Thoracic aorta (tissue), 2 donors: ENCODE results near the gene FRS2. TPM values are rescaled to one million over a fixed set of nuclear protein-coding genes. Genes with fewer than 3 reads are reported as not detected.

ENCODE experiments used
- ATAC-seq: fragments of 150-250 bp; one replicate; pipeline ENCODE4 v1.8.0; 2017; ENCODE audit warnings: low read depth; ENCODE audit not compliant: insufficient number of reproducible peaks, low FRiP score
- DNase-seq: peaks from one replicate; pipeline ENCODE4 v3.0.0-alpha.2; 2020; ENCODE audit warnings: low spot score
- H3K27ac ChIP-seq, 2 donors: fragments of 200-600 bp; sonication (generic); 1 replicate in 1 of 2; 2 replicates in 1 of 2; pipeline ENCODE4 v1.5.1; 2016; ENCODE audit warnings: mild to moderate bottlenecking in 2 of 2, moderate library complexity in 2 of 2
- H3K27me3 ChIP-seq: fragments of 200-600 bp; sonication (generic); replicated peaks from 2 replicates; pipeline ENCODE4 v1.6.0; 2016; ENCODE audit warnings: mild to moderate bottlenecking; ENCODE audit not compliant: insufficient read depth
- H3K36me3 ChIP-seq: fragments of 200-600 bp; sonication (generic); one replicate; pipeline ENCODE4 v1.5.1; 2016
- H3K4me1 ChIP-seq, 2 donors: fragments of 200-600 bp; sonication (generic); 1 replicate in 1 of 2; 2 replicates in 1 of 2; pipeline versions ENCODE4 v1.5.1 to v1.6.0; 2016; ENCODE audit warnings: low read depth in 2 of 2, mild to moderate bottlenecking in 1 of 2; ENCODE audit not compliant: control insufficient read depth in 1 of 2
- H3K4me3 ChIP-seq: fragments of 200-600 bp; sonication (generic); 2 replicates; pipeline ENCODE4 v1.5.1; 2016; ENCODE audit warnings: mild to moderate bottlenecking
- H3K9me3 ChIP-seq: fragments of 200-600 bp; sonication (generic); 2 replicates; pipeline ENCODE4 v1.5.1; 2016
- total RNA-seq, 2 donors: library from RNA; depleted of rRNA; stranded (reverse); fragments of >200 nt; gene quantifications; one replicate each; pipeline versions ENCODE4 v1.1.0 to v1.2.3, GENCODE V29; 2016
- TF ChIP-seq, protein P1 (sequence below): fragments of 200-600 bp; sonication (generic); IDR thresholded peaks from one replicate; pipeline ENCODE4 v1.5.1; 2019; ENCODE audit warnings: antibody characterized with exemption

The FRS2 gene
- total RNA-seq, 2 donors from 2014 or later, result 29.8 to 72.3 TPM

DNA sequence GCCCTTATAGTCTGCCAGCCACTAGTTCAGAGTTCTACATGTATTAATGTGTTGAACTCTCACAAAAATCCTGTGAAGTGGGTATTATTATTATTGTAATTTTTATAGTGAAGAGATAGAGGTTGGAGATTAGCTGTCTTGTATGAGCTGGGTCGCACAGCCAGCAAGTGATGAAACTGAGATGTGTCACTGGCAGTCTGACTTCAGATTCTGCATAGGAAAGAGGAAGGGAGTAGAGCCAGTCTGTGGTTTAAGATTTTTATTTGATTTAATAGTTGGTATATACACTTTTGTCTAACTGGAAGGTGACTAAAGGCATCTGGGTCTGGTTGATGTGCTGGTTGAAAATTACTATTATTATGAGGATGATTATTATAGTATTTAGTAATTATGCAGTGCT is 5.8 kb upstream of the FRS2 start:
- no peak for DNase-seq
- Histone ChIP-seq H3K27ac (no peak overlapping the region), H3K4me1 (no peaks in the 10 kb centered on the region), H3K36me3 (no peaks in the 10 kb centered on the region), H3K9me3 (no peaks in the 10 kb centered on the region), H3K27me3 (no peaks in the 10 kb centered on the region), H3K4me3 (no peak overlapping the region)
- TF ChIP-seq, protein P1, sequence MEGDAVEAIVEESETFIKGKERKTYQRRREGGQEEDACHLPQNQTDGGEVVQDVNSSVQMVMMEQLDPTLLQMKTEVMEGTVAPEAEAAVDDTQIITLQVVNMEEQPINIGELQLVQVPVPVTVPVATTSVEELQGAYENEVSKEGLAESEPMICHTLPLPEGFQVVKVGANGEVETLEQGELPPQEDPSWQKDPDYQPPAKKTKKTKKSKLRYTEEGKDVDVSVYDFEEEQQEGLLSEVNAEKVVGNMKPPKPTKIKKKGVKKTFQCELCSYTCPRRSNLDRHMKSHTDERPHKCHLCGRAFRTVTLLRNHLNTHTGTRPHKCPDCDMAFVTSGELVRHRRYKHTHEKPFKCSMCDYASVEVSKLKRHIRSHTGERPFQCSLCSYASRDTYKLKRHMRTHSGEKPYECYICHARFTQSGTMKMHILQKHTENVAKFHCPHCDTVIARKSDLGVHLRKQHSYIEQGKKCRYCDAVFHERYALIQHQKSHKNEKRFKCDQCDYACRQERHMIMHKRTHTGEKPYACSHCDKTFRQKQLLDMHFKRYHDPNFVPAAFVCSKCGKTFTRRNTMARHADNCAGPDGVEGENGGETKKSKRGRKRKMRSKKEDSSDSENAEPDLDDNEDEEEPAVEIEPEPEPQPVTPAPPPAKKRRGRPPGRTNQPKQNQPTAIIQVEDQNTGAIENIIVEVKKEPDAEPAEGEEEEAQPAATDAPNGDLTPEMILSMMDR, result no peak
- no peak for ATAC-seq

DNA sequence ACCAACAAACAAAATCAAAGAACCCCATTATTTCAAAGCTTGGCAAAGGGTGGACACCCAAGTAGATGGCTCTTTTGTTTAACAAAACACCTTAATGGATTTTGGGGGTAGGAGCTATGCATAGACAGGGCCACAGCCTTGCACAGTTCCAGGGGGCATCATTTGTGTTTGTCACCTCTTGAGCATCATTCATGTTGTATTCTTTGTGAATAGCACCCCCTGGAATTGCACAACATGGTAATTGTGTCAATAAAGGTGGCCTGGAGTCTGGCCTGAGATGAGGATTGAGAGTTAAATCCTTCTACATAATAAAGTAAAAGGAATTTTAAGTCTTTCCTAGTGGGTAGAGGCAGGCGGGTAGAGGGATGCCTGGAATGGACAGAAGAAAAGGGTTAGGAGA is 3.3 kb upstream of the FRS2 start:
- TF ChIP-seq, protein P1, result no peak

DNA sequence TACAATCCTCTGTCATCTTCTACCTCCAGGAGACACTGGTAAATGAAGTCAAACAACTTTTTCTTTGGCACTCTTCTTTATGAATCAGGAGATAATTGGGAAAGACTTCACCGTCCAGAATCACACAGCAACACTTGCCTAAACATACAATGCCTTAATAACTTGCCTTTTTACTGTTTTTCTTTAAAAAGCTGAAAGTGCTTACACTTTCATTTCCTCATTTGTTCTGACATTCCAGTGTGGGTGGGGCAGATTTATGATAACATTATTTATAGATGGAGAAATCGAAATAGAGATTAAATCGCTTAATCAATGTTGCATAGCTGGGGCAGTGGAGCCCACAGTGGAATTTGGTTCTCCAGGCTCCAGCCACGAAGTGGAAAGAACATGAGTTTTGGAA is 2.8 kb upstream of the FRS2 start:
- TF ChIP-seq, protein P1, result no peak
- DNase-seq (no peak), ATAC-seq (no peak)
- peaks cover 11 to 16% of the 10 kb centered on the region in 2 donors for H3K4me1 ChIP-seq
- H3K27me3 ChIP-seq, result no peaks in the 10 kb centered on the region
- H3K36me3 ChIP-seq, result no peaks in the 10 kb centered on the region
- no peak overlapping the region for H3K4me3 ChIP-seq
- no peaks in the 10 kb centered on the region for H3K9me3 ChIP-seq
- H3K27ac ChIP-seq, result no peak overlapping the region

More for the DNA sequence above, 3.3 kb upstream of the FRS2 start:
- H3K36me3 ChIP-seq, result no peaks in the 10 kb centered on the region
- H3K4me3 ChIP-seq, result no peak overlapping the region
- no peak for DNase-seq
- H3K9me3 ChIP-seq, result no peaks in the 10 kb centered on the region
- ATAC-seq, result no peak
- peaks cover 8 to 11% of the 10 kb centered on the region in 2 donors for H3K4me1 ChIP-seq
- H3K27ac ChIP-seq, result no peak overlapping the region
- H3K27me3 ChIP-seq, result no peaks in the 10 kb centered on the region

DNA sequence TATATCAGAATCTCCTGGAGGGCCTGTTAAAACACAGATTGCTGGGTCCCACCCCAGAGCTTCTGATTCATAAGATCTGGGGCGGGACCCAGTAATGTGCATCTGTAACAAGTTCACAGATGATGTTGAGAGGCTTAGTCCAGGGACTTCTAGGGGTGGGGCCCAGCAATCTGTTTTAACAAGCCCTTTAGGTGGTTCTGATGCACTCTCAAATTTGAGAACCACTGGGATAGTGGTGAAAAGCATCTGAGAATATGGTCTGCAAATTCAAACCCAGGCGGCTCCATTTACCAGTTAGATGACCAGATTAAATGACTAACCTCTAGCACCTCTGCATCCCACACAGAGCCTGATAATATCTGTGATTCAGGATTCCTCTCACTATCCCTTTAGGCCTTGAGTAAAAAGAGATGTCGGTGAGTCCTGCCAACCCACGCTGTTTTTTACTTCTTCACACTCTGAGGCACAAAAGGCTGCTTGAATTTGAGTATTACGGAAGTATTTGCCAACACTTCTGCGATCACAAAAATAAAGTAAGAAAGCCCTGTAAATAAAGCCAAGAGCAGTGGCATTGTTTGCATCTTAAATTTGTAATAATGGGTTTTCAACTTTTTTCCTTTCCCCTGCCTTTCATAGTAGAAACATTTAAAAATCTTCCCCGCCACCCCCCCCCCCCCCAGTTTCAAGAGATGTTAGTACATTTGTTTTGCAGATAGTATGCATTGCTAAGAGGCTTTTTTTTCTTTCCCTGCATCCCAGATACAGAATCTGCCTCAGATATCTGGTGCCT is 1.8 kb upstream of the FRS2 start:
- no peaks in the 10 kb centered on the region for H3K36me3 ChIP-seq
- H3K4me3 ChIP-seq, result no peak overlapping the region
- TF ChIP-seq, protein P1, result no peak
- peaks cover 19 to 27% of the 10 kb centered on the region in 2 donors for H3K4me1 ChIP-seq
- no peaks in the 10 kb centered on the region for H3K27me3 ChIP-seq
- H3K27ac ChIP-seq, result no peak overlapping the region
- no peaks in the 10 kb centered on the region for H3K9me3 ChIP-seq
- DNase-seq (no peak), ATAC-seq (no peak)

DNA sequence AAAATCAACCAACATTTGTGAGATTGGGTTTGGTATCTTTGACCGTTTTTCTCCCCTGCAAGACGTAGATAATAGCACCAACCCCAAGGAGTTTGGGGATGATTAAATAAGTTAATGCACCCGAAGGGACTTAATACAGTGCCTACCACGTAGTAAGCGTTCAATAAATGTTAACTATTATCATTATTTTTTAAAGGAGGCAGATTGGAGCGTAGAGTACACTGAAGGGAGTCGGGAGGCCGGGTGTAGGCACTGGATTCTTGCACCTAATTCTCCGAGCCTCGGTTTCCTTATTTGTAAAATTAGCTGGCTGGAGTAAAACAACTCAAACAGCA is 367 bp upstream of the FRS2 start:
- Histone ChIP-seq H3K9me3 (no peaks in the 10 kb centered on the region), H3K27me3 (no peaks in the 10 kb centered on the region), H3K4me3 (peak overlapping the region; percentile 84), H3K27ac (peak overlapping the region; percentile 88 to 95), H3K36me3 (no peaks in the 10 kb centered on the region), H3K4me1 (peaks cover 26 to 41% of the 10 kb centered on the region in 2 donors)
- TF ChIP-seq, protein P1, result no peak
- DNase-seq (no peak), ATAC-seq (peak; percentile 7)
